WTC11 (cell line): ENCODE measurements around the gene INTU. TPM values are rescaled to one million over a fixed set of nuclear protein-coding genes. Genes with fewer than 3 reads are reported as not detected.

Source experiments
- ATAC-seq: fragments of 200-7000 bp; cut with Tn5 transposase; 2 replicates; pipeline ENCODE4 v1.10.0; 2021; ENCODE audit warnings: mild to moderate bottlenecking, moderate library complexity
- CTCF ChIA-PET: fragments of 300-600 bp; sonication (Branson Sonifier 250); formaldehyde crosslinking; loops from one replicate; lab custom pipeline; 2021; ENCODE audit warnings: antibody characterized with exemption; lab: Charles Lee
- POLR2A ChIA-PET: fragments of 350-600 bp; sonication (Branson Sonifier 250); formaldehyde crosslinking; loops from one replicate; lab custom pipeline; 2021; ENCODE audit warnings: antibody characterized with exemption; lab: Charles Lee
- DNase-seq: peaks from one replicate; pipeline ENCODE4 v3.0.0; 2021; ENCODE audit warnings: low spot score
- H3K27ac Mint-ChIP-seq: 2 replicates; pipeline ENCODE4 v1.8.0; 2021; ENCODE audit warnings: mixed read lengths
- H3K27me3 Mint-ChIP-seq: 2 replicates; pipeline ENCODE4 v1.8.0; 2021; ENCODE audit warnings: low read depth, mild to moderate bottlenecking, moderate library complexity, mixed read lengths
- H3K36me3 Mint-ChIP-seq: 2 replicates; pipeline ENCODE4 v1.8.0; 2021; ENCODE audit warnings: mixed read lengths
- H3K4me1 Mint-ChIP-seq: 2 replicates; pipeline ENCODE4 v1.8.0; 2022; ENCODE audit warnings: mixed read lengths
- H3K4me3 Mint-ChIP-seq: 2 replicates; pipeline ENCODE4 v1.8.0; 2021; ENCODE audit warnings: mild to moderate bottlenecking, moderate library complexity, mixed read lengths
- H3K9me3 Mint-ChIP-seq: 2 replicates; pipeline ENCODE4 v1.8.0; 2021; ENCODE audit warnings: mixed read lengths
- EMX1 ChIP-seq: fragments of 250-450 bp; sonication (Bioruptor Pico); IDR thresholded peaks from 2 replicates; pipeline ENCODE4 v1.8.0; 2021; ENCODE audit warnings: mild to moderate bottlenecking
- FOXJ3 ChIP-seq: sonication (generic); formaldehyde crosslinking; IDR thresholded peaks from 2 replicates; pipeline ENCODE4 v1.9.0; 2021; ENCODE audit warnings: missing genetic modification reagents, mild to moderate bottlenecking, borderline replicate concordance
- IRF2 ChIP-seq: sonication (generic); formaldehyde crosslinking; IDR thresholded peaks from 2 replicates; pipeline ENCODE4 v1.8.0; 2022; ENCODE audit warnings: low read depth, missing genetic modification reagents, borderline replicate concordance
- NR3C1 ChIP-seq: sonication (generic); formaldehyde crosslinking; conservative IDR thresholded peaks from 2 replicates; pipeline ENCODE4 v1.8.1; 2023; ENCODE audit warnings: low read depth, mild to moderate bottlenecking, missing genetic modification reagents
- SMAD4 ChIP-seq: sonication (generic); formaldehyde crosslinking; IDR thresholded peaks from 2 replicates; pipeline ENCODE4 v1.8.0; 2022; ENCODE audit warnings: mild to moderate bottlenecking, missing genetic modification reagents
- SP1 ChIP-seq: sonication (generic); formaldehyde crosslinking; conservative IDR thresholded peaks from 2 replicates; pipeline ENCODE4 v1.8.1; 2022; ENCODE audit warnings: missing genetic modification reagents
- TCF7 ChIP-seq: sonication (generic); formaldehyde crosslinking; IDR thresholded peaks from 2 replicates; pipeline ENCODE4 v1.8.0; 2022; ENCODE audit warnings: mild to moderate bottlenecking, low read depth, missing genetic modification reagents, moderate library complexity
- TEAD4 ChIP-seq: sonication (generic); formaldehyde crosslinking; IDR thresholded peaks from 2 replicates; pipeline ENCODE4 v1.8.0; 2022; ENCODE audit warnings: mild to moderate bottlenecking, missing genetic modification reagents
- ZBTB21 ChIP-seq: sonication (generic); formaldehyde crosslinking; IDR thresholded peaks from 2 replicates; pipeline ENCODE4 v1.8.1; 2023; ENCODE audit warnings: mild to moderate bottlenecking, missing genetic modification reagents, borderline replicate concordance
- ZNF232 ChIP-seq: sonication (generic); formaldehyde crosslinking; IDR thresholded peaks from 2 replicates; pipeline ENCODE4 v1.8.0; 2022; ENCODE audit warnings: mild to moderate bottlenecking, missing genetic modification reagents
- ZNF423 ChIP-seq: fragments of 250-450 bp; sonication (Bioruptor Pico); IDR thresholded peaks from 2 replicates; pipeline ENCODE4 v2.1.2; 2022; ENCODE audit warnings: mild to moderate bottlenecking, moderate library complexity
- ZNF671 ChIP-seq: fragments of 250-450 bp; sonication (Bioruptor Pico); IDR thresholded peaks from 2 replicates; pipeline ENCODE4 v1.8.0; 2021; ENCODE audit warnings: mild to moderate bottlenecking
- total RNA-seq: library from RNA; stranded (reverse); gene quantifications from 3 replicates; pipeline ENCODE4 v1.2.3, GENCODE V29; 2021
- TF ChIP-seq, protein P1 (sequence below): sonication (generic); formaldehyde crosslinking; IDR thresholded peaks from 2 replicates; pipeline ENCODE4 v1.8.0; 2022; ENCODE audit warnings: mild to moderate bottlenecking, missing genetic modification reagents
- TF ChIP-seq, protein P2 (sequence below): sonication (generic); formaldehyde crosslinking; IDR thresholded peaks from 2 replicates; pipeline ENCODE4 v1.8.0; 2022; ENCODE audit warnings: mild to moderate bottlenecking, missing genetic modification reagents
- TF ChIP-seq, protein P3 (sequence below): sonication (generic); formaldehyde crosslinking; IDR thresholded peaks from 2 replicates; pipeline ENCODE4 v1.8.0; 2022; ENCODE audit warnings: missing genetic modification reagents
- TF ChIP-seq, protein P4 (sequence below): fragments of 200-600 bp; IDR thresholded peaks from 2 replicates; pipeline ENCODE4 v1.8.0; 2022; ENCODE audit warnings: antibody characterized with exemption
- TF ChIP-seq, protein P5 (sequence below): sonication (generic); formaldehyde crosslinking; conservative IDR thresholded peaks from 2 replicates; pipeline ENCODE4 v1.8.1; 2023; ENCODE audit warnings: mild to moderate bottlenecking, low read depth, missing genetic modification reagents, moderate library complexity

Gene INTU
- total RNA-seq, 1 experiment from 2014 or later: 15.0 TPM

DNA sequence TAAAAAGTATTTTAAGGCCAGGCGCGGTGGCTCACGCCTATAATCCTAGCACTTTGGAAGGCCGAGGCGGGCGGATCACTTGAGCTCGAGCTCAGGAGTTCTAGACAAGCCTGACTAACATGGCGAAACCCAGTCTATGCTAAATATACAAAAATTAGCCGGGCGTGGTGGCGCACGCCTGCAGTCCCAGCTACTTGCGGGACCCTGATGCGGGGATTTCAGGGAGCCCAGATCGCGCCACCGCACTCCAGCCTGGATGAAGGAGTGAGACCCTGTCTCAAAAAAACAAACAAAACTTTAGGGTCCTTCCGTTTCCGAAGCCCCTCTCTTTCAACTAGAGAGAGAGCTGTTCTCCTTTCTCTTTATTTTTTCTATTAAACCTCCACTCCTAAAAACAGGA is 98.6 kb downstream of the INTU start:
- TF ChIP-seq SP1 (no peak), EMX1 (no peak), TEAD4 (CRISPR knock-in tag) (no peak), ZNF671 (CRISPR knock-in tag) (no peak), SMAD4 (CRISPR knock-in tag) (no peak), IRF2 (CRISPR knock-in tag) (no peak), TCF7 (CRISPR knock-in tag) (no peak)
- TF ChIP-seq, protein P1, sequence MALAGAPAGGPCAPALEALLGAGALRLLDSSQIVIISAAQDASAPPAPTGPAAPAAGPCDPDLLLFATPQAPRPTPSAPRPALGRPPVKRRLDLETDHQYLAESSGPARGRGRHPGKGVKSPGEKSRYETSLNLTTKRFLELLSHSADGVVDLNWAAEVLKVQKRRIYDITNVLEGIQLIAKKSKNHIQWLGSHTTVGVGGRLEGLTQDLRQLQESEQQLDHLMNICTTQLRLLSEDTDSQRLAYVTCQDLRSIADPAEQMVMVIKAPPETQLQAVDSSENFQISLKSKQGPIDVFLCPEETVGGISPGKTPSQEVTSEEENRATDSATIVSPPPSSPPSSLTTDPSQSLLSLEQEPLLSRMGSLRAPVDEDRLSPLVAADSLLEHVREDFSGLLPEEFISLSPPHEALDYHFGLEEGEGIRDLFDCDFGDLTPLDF (CRISPR knock-in tag): no peak
- TF ChIP-seq, protein P2, sequence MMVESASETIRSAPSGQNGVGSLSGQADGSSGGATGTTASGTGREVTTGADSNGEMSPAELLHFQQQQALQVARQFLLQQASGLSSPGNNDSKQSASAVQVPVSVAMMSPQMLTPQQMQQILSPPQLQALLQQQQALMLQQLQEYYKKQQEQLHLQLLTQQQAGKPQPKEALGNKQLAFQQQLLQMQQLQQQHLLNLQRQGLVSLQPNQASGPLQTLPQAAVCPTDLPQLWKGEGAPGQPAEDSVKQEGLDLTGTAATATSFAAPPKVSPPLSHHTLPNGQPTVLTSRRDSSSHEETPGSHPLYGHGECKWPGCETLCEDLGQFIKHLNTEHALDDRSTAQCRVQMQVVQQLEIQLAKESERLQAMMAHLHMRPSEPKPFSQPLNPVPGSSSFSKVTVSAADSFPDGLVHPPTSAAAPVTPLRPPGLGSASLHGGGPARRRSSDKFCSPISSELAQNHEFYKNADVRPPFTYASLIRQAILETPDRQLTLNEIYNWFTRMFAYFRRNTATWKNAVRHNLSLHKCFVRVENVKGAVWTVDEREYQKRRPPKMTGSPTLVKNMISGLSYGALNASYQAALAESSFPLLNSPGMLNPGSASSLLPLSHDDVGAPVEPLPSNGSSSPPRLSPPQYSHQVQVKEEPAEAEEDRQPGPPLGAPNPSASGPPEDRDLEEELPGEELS (CRISPR knock-in tag): no peak
- no peak overlapping the region for H3K27ac Mint-ChIP-seq
- no peaks in the 10 kb centered on the region for H3K9me3 Mint-ChIP-seq
- no peak for DNase-seq
- no peaks in the 10 kb centered on the region for H3K36me3 Mint-ChIP-seq
- CTCF ChIA-PET: interaction anchor here (0.8 to 3.3 kb wide), 3 partner anchors 135 to 320 kb away, joined by 3 to 20 read pairs (median 4); no protein-coding TSS in a partner anchor
- no peak for ATAC-seq
- H3K4me3 Mint-ChIP-seq: no peak overlapping the region
- H3K27me3 Mint-ChIP-seq: no peaks in the 10 kb centered on the region
- POLR2A ChIA-PET: no interaction called here
- H3K4me1 Mint-ChIP-seq: peaks cover 3% of the 10 kb centered on the region; the same call in 1 of the 2 replicates

DNA sequence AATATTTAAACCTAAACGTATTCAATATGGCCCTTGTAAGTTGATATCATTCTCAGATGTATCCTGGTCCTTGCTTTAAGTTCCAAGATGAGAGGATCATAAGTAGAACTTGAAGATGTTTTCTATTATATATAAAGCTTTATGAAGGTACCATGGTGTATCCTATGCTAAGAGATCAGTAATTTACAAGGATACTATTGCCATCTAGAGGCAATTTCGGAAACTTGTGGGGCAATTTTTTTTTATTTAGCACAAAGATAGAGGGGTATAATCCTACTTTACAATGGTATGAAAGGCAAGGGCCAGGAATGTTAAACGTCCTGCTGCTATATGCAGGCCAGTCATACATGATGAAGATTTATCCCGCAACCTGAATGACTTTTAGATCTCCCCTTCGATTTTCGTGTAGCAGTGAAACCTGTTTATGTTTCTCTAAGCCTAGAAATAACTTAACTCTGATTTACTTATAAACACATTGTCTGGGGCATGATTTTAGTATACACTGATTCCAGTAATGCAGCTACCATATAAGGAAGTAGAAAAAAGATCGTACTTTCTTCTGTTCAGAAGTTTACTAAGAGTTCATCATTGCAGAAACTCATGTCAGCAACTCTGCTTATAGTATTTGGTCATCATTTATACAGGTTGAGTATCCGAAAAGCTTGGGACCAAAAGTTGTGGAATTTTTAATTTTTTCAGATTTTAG is 100.0 kb downstream of the INTU start:
- Mint-ChIP-seq H3K4me3 (no peak overlapping the region), H3K36me3 (no peaks in the 10 kb centered on the region), H3K9me3 (no peaks in the 10 kb centered on the region), H3K4me1 (peaks cover 3% of the 10 kb centered on the region; the same call in 1 of the 2 replicates), H3K27ac (no peak overlapping the region), H3K27me3 (no peaks in the 10 kb centered on the region)
- ChIA-PET POLR2A (interaction anchor here (0.5 kb wide), 1 partner anchor 370 kb away, joined by 3 read pairs; no protein-coding TSS in a partner anchor), CTCF (interaction anchor here (0.5 to 3.3 kb wide), 17 partner anchors 13 to 332 kb away, joined by 3 to 23 read pairs (median 3); partner anchors contain the start of genes HSPA4L and INTU)
- TF ChIP-seq, protein P3, sequence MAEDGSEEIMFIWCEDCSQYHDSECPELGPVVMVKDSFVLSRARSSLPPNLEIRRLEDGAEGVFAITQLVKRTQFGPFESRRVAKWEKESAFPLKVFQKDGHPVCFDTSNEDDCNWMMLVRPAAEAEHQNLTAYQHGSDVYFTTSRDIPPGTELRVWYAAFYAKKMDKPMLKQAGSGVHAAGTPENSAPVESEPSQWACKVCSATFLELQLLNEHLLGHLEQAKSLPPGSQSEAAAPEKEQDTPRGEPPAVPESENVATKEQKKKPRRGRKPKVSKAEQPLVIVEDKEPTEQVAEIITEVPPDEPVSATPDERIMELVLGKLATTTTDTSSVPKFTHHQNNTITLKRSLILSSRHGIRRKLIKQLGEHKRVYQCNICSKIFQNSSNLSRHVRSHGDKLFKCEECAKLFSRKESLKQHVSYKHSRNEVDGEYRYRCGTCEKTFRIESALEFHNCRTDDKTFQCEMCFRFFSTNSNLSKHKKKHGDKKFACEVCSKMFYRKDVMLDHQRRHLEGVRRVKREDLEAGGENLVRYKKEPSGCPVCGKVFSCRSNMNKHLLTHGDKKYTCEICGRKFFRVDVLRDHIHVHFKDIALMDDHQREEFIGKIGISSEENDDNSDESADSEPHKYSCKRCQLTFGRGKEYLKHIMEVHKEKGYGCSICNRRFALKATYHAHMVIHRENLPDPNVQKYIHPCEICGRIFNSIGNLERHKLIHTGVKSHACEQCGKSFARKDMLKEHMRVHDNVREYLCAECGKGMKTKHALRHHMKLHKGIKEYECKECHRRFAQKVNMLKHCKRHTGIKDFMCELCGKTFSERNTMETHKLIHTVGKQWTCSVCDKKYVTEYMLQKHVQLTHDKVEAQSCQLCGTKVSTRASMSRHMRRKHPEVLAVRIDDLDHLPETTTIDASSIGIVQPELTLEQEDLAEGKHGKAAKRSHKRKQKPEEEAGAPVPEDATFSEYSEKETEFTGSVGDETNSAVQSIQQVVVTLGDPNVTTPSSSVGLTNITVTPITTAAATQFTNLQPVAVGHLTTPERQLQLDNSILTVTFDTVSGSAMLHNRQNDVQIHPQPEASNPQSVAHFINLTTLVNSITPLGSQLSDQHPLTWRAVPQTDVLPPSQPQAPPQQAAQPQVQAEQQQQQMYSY (CRISPR knock-in tag): no peak
- TF ChIP-seq, protein P4, sequence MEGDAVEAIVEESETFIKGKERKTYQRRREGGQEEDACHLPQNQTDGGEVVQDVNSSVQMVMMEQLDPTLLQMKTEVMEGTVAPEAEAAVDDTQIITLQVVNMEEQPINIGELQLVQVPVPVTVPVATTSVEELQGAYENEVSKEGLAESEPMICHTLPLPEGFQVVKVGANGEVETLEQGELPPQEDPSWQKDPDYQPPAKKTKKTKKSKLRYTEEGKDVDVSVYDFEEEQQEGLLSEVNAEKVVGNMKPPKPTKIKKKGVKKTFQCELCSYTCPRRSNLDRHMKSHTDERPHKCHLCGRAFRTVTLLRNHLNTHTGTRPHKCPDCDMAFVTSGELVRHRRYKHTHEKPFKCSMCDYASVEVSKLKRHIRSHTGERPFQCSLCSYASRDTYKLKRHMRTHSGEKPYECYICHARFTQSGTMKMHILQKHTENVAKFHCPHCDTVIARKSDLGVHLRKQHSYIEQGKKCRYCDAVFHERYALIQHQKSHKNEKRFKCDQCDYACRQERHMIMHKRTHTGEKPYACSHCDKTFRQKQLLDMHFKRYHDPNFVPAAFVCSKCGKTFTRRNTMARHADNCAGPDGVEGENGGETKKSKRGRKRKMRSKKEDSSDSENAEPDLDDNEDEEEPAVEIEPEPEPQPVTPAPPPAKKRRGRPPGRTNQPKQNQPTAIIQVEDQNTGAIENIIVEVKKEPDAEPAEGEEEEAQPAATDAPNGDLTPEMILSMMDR: peak; percentile 21; the same call in 1 of the 2 replicates
- TF ChIP-seq, protein P5, sequence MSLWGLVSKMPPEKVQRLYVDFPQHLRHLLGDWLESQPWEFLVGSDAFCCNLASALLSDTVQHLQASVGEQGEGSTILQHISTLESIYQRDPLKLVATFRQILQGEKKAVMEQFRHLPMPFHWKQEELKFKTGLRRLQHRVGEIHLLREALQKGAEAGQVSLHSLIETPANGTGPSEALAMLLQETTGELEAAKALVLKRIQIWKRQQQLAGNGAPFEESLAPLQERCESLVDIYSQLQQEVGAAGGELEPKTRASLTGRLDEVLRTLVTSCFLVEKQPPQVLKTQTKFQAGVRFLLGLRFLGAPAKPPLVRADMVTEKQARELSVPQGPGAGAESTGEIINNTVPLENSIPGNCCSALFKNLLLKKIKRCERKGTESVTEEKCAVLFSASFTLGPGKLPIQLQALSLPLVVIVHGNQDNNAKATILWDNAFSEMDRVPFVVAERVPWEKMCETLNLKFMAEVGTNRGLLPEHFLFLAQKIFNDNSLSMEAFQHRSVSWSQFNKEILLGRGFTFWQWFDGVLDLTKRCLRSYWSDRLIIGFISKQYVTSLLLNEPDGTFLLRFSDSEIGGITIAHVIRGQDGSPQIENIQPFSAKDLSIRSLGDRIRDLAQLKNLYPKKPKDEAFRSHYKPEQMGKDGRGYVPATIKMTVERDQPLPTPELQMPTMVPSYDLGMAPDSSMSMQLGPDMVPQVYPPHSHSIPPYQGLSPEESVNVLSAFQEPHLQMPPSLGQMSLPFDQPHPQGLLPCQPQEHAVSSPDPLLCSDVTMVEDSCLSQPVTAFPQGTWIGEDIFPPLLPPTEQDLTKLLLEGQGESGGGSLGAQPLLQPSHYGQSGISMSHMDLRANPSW: no peak
- TF ChIP-seq ZNF423 (no peak), FOXJ3 (CRISPR knock-in tag) (no peak), ZNF232 (no peak), NR3C1 (CRISPR knock-in tag) (no peak), ZBTB21 (no peak), TEAD4 (CRISPR knock-in tag) (no peak)
- ATAC-seq: peak; percentile 92
- no peak for DNase-seq
